ENCODE data around the gene FRG2B. TPM values are rescaled to one million over a fixed set of nuclear protein-coding genes. Genes with fewer than 3 reads are reported as not detected.
"Not testable (repeated sequence)": the region's sequence is repeated elsewhere in the genome, so short reads cannot be mapped to it uniquely, and the experiment has no call there.

Gene FRG2B
- total RNA-seq, 1 donor from 2014 or later, result not detected

GRCh38 chr10:133590226-133590969 lies 36.2 kb downstream of the FRG2B start:
- DNase-seq (ENCODE audit: low read depth), result no peak
- Histone ChIP-seq H3K36me3 (ENCODE audit: control insufficient read depth, insufficient read depth, low read length) (no peaks in the 10 kb centered on the region), H3K27me3 (ENCODE audit: control insufficient read depth, insufficient read depth, low read length) (no peaks in the 10 kb centered on the region), H3K4me3 (ENCODE audit: low read depth, low read length) (no peak overlapping the region)
- TF ChIP-seq CTCF (IDR thresholded peaks at IDR 0.05; ENCODE audit: insufficient read depth, low read length, severe bottlenecking), result no peak
- no peak for FAIRE-seq

- FAIRE-seq; H3K36me3 ChIP-seq (ENCODE audit: control insufficient read depth, insufficient read depth, low read length): not testable (repeated sequence)
Measured at GRCh38 chr10:133577037-133577436, 49.6 kb downstream of the FRG2B start.

More at GRCh38 chr10:133577037-133577436, 49.6 kb downstream of the FRG2B start:
- DNase-seq (ENCODE audit: low read depth); H3K27me3 ChIP-seq (ENCODE audit: control insufficient read depth, insufficient read depth, low read length); H3K4me3 ChIP-seq (ENCODE audit: low read depth, low read length): not testable (repeated sequence)

Other genes with a start within 250 kb of the FRG2B start
- gene PAOX, start 247.5 kb downstream of the FRG2B start, total RNA-seq, result 5.0 and 9.6 TPM in 2 replicates
- 20.5 and 32.6 TPM in 2 replicates for gene MTG1, start 232.6 kb downstream of the FRG2B start, total RNA-seq
- not detected in 2 replicates for gene SPRN, start 202.2 kb downstream of the FRG2B start, total RNA-seq
- 1.0 and 1.1 TPM in 2 replicates for gene SCART1, start 172.8 kb downstream of the FRG2B start, total RNA-seq
- gene CYP2E1, start 99.4 kb downstream of the FRG2B start, total RNA-seq, result under 0.01 and 0.26 TPM in 2 replicates
- gene SYCE1, start 61.2 kb downstream of the FRG2B start, total RNA-seq, result not detected in 2 replicates